DMS53 (cell line): ENCODE data around the gene CYYR1.
"Not testable (repeated sequence)": the region's sequence is repeated elsewhere in the genome, so short reads cannot be mapped to it uniquely, and the experiment has no call there.

Experiments
- DNase-seq: peaks from one replicate; lab custom pipeline; 2025; lab: John Stamatoyannopoulos, UW

The CYYR1 gene

GRCh38 chr21:26489781-26490180 is 83.3 kb downstream of the CYYR1 start:
- no peak for DNase-seq

GRCh38 chr21:26487981-26488480 is 85.1 kb downstream of the CYYR1 start:
- no peak for DNase-seq

GRCh38 chr21:26473471-26473870 is 99.6 kb downstream of the CYYR1 start:
- DNase-seq = no peak

- DNase-seq = no peak
These were observed 102.0 kb downstream of the CYYR1 start for GRCh38 chr21:26471099-26471471.

GRCh38 chr21:26470351-26471098 is 102.6 kb downstream of the CYYR1 start:
- no peak for DNase-seq

GRCh38 chr21:26469789-26470188 is 103.3 kb downstream of the CYYR1 start:
- DNase-seq = no peak

GRCh38 chr21:26465916-26466315 is 107.2 kb downstream of the CYYR1 start:
- no peak for DNase-seq

- DNase-seq = no peak
These were observed 111.6 kb downstream of the CYYR1 start for GRCh38 chr21:26461500-26461899.

GRCh38 chr21:26460621-26461020 is 112.5 kb downstream of the CYYR1 start:
- no peak for DNase-seq

GRCh38 chr21:26458854-26459253 is 114.2 kb downstream of the CYYR1 start:
- not testable (repeated sequence) for DNase-seq

- DNase-seq = no peak
These were observed 115.3 kb downstream of the CYYR1 start for GRCh38 chr21:26457817-26458216.

- no peak for DNase-seq
These were observed 119.8 kb downstream of the CYYR1 start for GRCh38 chr21:26453267-26453666.

GRCh38 chr21:26451081-26451740 is 121.9 kb downstream of the CYYR1 start:
- DNase-seq = no peak

GRCh38 chr21:26449161-26449560 is 123.9 kb downstream of the CYYR1 start:
- DNase-seq = no peak

- no peak for DNase-seq
These were observed 124.3 kb downstream of the CYYR1 start for GRCh38 chr21:26448751-26449150.

- no peak for DNase-seq
These were observed 125.1 kb downstream of the CYYR1 start for GRCh38 chr21:26447932-26448475.

GRCh38 chr21:26445440-26445839 is 127.6 kb downstream of the CYYR1 start:
- no peak for DNase-seq

- DNase-seq = no peak
These were observed 128.4 kb downstream of the CYYR1 start for GRCh38 chr21:26444646-26445045.

GRCh38 chr21:26443867-26444266 is 129.2 kb downstream of the CYYR1 start:
- DNase-seq = no peak

GRCh38 chr21:26443291-26443690 is 129.8 kb downstream of the CYYR1 start:
- DNase-seq = no peak

GRCh38 chr21:26441149-26441548 is 131.9 kb downstream of the CYYR1 start:
- DNase-seq = no peak

- DNase-seq = no peak
These were observed 134.1 kb downstream of the CYYR1 start for GRCh38 chr21:26438976-26439375.

- no peak for DNase-seq
These were observed 135.6 kb downstream of the CYYR1 start for GRCh38 chr21:26437326-26438009.
